AG09319 (cell line): ENCODE results near the gene MXRA7.

Source experiments
- DNase-seq: peaks from one replicate; pipeline ENCODE4 v3.0.0-alpha.2; 2010; ENCODE audit warnings: low read depth; ENCODE audit errors: extremely low read depth
- CTCF ChIP-seq: IDR thresholded peaks from 2 replicates; pipeline ENCODE4 v1.5.1; 2011; ENCODE audit warnings: low read depth, mild to moderate bottlenecking, inconsistent platforms, low read length, moderate library complexity

MXRA7 gene

DNA sequence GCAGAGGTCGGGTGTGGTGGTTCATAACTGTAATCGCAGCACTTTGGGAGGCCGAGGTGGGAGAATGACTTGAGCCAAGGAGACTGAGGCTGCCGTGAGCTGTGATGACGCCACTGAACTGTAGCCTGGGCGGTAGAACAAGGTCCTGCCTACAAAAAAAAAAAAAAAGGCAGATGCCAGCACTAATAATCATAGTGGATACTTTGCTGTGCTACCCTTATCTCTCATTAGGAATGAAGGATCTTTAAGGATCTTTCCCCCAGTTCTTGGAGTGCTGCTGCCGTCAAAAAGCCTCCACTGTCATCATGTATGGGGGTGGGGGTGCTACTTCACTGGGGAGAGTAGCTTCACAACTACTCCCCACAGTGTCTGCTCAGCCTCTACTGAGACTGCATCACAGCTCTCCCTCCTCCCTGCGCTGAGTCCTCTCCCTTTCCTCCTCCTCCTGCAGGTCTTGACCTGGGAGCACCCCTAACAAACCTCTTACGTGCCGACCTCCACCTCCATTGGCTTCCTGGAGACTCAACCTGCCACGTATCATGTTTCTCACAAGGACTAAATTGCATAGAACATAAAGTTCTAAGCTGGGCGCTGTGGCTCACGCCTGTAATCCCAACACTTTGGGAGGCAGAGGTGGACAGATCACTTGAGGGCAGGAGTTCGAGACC, 42.8 kb downstream of the MXRA7 start:
- TF ChIP-seq CTCF = no peak
- DNase-seq = no peak

DNA sequence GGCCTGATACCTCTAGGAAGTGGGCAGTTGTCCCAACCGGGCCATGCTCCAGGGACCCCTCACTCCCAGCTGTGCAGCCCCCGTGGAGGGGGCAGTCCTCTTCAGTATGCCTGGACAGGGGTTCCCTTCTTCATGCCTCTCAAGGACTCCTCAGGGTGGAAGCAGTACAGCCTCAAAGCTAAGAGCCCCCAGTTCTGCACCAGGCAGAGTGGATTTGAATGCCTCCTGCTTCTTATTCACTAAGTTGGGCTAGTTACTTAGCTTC, 43.3 kb downstream of the MXRA7 start:
- no peak for TF ChIP-seq CTCF
- no peak for DNase-seq

DNA sequence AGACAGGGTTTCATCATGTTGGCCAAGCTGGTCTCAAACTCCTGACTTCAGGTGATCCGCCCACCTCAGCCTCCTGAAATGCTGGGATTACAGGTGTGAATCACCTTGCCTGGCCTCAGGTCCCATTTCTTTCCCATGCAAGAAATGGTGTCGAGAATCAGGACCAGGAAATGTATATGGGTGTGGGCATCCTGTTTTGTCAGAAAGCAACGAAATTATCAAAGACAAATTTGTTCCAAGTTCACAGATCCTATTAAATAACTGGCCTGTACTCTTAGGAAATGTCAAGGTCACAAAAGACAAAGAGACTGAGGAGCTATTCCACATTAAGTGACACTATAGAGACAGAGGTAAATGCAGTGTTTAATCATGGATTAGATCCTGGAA, 50.1 kb downstream of the MXRA7 start:
- no peak for TF ChIP-seq CTCF
- no peak for DNase-seq

DNA sequence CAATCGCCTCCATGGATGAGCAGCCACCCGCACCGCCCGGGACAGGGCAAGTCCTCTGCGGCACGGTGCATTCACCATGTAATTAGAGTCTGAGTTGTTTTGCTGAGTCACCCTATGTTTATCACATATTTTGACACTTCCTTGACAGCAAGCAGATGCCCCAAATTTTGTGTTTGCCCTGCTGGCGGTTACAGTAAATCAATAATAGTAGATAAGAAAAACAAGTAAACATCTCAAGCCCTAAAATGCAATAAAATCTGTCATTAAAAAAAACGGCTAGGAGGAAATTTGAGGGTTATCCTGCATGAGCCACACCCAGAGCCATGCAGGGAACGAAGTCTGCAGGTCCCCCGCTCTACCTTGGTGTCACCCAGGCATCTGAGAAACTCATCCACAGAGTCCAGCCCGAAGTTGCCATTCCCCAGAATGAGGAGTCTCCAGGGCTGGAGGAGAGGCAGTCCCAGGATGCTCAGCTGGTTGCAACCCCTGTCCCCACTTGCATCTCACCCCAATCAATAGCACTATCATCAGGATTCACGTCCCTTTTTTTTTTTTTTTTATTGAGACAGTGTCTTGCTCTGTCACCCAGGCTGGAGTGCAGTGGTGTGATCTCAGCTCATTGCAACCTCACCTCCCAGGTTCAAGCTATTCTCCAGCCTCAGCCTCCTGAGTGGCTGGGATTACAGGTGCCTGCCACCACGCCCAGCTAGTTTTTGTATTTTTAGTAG, 50.7 kb downstream of the MXRA7 start:
- DNase-seq = no peak

GRCh38 chr17:76658242-76658662, 52.5 kb downstream of the MXRA7 start:
- DNase-seq = no peak
- no peak for TF ChIP-seq CTCF

More for the DNA sequence above, 50.7 kb downstream of the MXRA7 start:
- no peak for TF ChIP-seq CTCF

GRCh38 chr17:76657505-76658241, 53.1 kb downstream of the MXRA7 start:
- no peak for TF ChIP-seq CTCF

GRCh38 chr17:76654408-76654807, 56.4 kb downstream of the MXRA7 start:
- no peak for TF ChIP-seq CTCF
- no peak for DNase-seq

More at GRCh38 chr17:76657505-76658241, 53.1 kb downstream of the MXRA7 start:
- DNase-seq = no peak
